GM19372 (cell line): ENCODE data around the gene MET.

Source experiments
- ATAC-seq: cut with Tn5 transposase; IDR thresholded peaks from one replicate; pipeline ENCODE4 v1.9.1; 2021; ENCODE audit warnings: mild to moderate bottlenecking, low read depth, moderate library complexity; ENCODE audit not compliant: unreplicated experiment

Gene MET

DNA sequence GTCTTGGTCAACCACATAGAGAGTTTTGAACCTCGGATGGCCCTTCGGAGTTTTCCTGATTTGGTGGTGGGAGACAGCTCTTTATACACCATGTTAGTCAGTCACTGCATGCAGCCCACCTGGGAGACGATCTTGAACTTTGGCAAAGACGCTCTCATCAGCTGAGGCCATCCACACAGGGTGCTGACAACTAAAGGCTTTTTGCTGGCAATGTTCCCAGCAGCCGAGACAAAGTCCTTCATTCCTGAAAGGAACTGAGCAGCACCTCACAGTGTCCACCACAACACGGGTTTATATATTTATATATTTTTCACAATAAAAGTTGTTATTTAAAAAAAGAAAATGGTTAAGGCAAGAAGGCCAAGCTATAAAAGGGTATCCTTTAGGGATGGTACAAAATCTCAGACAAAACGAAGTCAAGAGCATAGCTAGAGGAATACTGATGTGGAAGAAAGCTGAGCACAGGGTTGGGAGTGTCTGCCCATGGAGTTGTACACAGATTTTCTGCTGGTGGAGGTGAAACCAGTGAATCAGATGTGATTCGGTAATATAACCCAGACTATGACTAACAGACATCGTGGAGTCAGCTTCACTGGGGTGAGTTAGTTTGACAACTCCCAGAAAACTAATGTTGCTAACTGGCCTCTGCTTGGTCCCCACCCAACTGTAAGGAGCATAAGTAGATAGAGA lies 163.0 kb downstream of the MET start:
- no peak for ATAC-seq

DNA sequence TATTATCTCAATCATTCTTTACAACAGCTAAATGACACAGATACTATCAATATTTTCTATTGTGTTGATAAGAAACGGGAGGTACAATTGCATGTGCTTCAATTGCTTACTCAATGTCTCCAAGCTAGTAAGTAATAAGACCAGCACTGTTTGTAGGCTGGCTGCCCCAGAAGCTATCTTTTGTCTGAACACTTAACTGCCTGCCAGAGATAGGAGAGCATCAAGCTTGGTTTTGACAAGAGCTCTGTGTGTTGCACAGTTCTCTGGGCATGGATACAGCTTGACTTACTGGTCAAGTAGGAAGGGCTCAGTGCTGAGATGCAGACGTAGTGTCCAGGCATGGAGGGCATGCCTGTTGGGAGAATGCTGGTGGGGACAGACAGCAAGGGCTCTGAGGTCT lies 164.1 kb downstream of the MET start:
- no peak for ATAC-seq

DNA sequence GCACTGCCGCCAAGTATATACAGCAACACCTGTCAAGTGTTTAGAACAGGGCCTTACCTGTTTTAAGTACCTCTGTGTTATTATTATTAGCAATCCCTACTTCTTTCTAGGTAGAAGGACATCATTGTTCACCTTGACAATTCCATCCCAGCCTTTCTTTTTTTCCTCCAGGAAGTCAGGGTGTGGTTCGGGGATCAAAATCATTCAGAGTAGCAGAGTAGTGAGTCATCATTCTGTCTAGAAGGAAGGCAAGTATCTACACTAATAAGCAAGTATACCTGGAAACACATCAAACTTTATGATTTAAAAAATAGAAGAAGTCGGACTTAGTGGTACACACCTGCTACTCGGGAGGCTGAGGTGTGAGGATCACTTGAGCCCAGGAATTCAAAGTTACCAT lies 164.9 kb downstream of the MET start:
- ATAC-seq: no peak

DNA sequence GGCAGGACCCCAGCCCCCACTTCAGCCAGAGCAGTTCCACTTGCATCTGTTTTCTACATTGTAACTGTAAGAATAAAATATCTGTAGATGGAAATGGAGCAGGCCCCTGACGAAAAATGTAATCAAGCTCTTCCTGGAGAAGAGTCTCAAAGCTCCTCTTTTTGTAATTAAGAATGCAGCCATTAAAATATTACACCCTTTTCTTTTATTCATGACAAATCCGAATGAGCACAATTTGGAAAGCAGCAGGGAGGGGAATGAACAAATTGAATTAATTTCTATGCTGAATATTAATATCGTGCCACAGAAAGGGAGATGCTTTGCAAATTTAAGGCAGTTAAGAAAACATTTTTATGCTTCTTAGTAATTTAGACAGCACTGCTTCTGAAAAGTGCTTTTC lies 165.6 kb downstream of the MET start:
- ATAC-seq: no peak

DNA sequence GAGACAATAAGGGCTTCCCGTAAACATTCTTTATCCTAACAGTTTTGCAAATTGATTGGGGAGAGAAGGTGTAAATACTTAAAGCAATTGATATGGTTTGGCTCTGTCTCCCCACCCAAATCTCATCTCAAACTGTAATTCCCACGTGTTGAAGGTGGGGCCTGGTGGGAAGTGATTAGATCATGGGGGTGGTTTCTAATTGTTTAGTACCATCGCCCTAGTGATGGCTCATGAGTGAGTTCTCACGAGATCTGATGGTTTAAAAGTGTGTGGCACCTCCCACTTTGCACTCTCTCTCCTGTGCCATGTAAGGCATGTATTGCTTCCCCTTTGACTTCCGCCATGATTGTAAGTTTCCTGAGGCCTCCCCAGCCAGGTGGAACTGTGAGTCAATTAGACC lies 168.3 kb downstream of the MET start:
- no peak for ATAC-seq

DNA sequence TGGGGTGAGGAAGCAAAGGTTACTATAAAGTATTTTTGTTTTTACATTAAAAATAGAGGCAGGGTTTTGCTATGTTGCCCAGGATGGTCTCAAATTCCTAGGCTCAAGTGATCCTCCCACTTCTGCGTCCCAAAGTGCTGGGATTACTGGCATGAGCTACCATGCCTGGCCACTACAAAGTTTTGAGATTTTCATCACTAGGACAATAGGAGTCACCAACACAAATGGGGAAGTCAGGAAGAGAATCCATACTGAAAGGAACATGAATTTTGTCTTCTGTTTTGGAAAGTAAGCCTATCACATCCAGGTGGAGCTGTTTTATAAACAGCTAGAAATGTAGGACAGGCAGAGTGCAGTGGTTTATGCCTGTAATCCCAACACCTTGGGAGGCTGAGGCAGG lies 170.4 kb downstream of the MET start:
- ATAC-seq: no peak

DNA sequence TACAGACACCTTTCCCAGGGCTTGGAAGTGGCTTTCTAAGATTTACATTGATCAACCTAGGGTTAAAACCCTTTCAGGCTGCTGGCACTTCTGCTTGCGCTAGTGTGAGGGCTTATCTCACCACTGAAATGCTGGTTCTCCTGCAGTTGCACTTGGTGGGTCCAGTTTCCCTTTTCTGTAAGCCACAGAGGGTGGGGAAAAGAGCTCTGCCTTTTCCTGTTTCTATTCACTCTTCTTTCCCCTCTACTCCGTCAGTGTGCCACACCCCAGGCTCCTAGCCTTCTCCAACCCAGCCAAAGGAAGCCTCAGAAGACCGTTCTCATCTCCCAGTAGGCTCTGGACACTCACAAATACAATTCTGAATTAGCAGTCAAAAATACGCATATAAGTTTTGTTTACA lies 171.4 kb downstream of the MET start:
- ATAC-seq: no peak
